RPMI8226 (cell line): ENCODE data around the gene ZCCHC9.
"Not testable (repeated sequence)": the region's sequence is repeated elsewhere in the genome, so short reads cannot be mapped to it uniquely, and the experiment has no call there.

ENCODE experiments used
- DNase-seq: peaks from one replicate; pipeline ENCODE4 v3.0.0-alpha.2; 2015

ZCCHC9 gene

GRCh38 chr5:81301271-81302015, at the start of gene ZCCHC9:
TSS of gene ZCCHC9 (plus strand) at chr5:81301587. CDS start at chr5:81304758, 3,171 bp downstream.
- peak; percentile 98 for DNase-seq

- DNase-seq: no peak
Observed at GRCh38 chr5:81251922-81252321, 49.5 kb upstream of the ZCCHC9 start.

- no peak for DNase-seq
Observed at GRCh38 chr5:81252904-81253303, 48.5 kb upstream of the ZCCHC9 start.

GRCh38 chr5:81253875-81254274, 47.5 kb upstream of the ZCCHC9 start:
- DNase-seq: no peak

GRCh38 chr5:81254886-81255559, 46.4 kb upstream of the ZCCHC9 start:
- no peak for DNase-seq

GRCh38 chr5:81256766-81257165, 44.6 kb upstream of the ZCCHC9 start:
- DNase-seq: no peak

GRCh38 chr5:81262796-81263195, 38.6 kb upstream of the ZCCHC9 start:
- not testable (repeated sequence) for DNase-seq

GRCh38 chr5:81265101-81265500, 36.3 kb upstream of the ZCCHC9 start:
- no peak for DNase-seq

GRCh38 chr5:81268521-81269196, 32.7 kb upstream of the ZCCHC9 start:
- no peak for DNase-seq

- DNase-seq: no peak
Observed at GRCh38 chr5:81269751-81270393, 31.5 kb upstream of the ZCCHC9 start.

- DNase-seq: not testable (repeated sequence)
Observed at GRCh38 chr5:81270394-81271027, 30.9 kb upstream of the ZCCHC9 start.

GRCh38 chr5:81283976-81284375, 17.4 kb upstream of the ZCCHC9 start:
- DNase-seq: no peak

- no peak for DNase-seq
Observed at GRCh38 chr5:81286059-81286617, 15.2 kb upstream of the ZCCHC9 start.

- DNase-seq: no peak
Observed at GRCh38 chr5:81288021-81288433, 13.4 kb upstream of the ZCCHC9 start.

GRCh38 chr5:81290146-81290545, 11.2 kb upstream of the ZCCHC9 start:
- no peak for DNase-seq

- DNase-seq: no peak
Observed at GRCh38 chr5:81292130-81292529, 9.3 kb upstream of the ZCCHC9 start.

GRCh38 chr5:81294021-81294420, 7.4 kb upstream of the ZCCHC9 start:
- DNase-seq: not testable (repeated sequence)

- DNase-seq: no peak
Observed at GRCh38 chr5:81297531-81297930, 3.9 kb upstream of the ZCCHC9 start.

- peak; percentile 9 for DNase-seq
Observed at GRCh38 chr5:81300921-81301270, 491 bp upstream of the ZCCHC9 start.

- DNase-seq: no peak
Observed at GRCh38 chr5:81302596-81302995, 1.2 kb downstream of the ZCCHC9 start.

GRCh38 chr5:81303563-81303962, 2.2 kb downstream of the ZCCHC9 start:
- no peak for DNase-seq

- no peak for DNase-seq
Observed at GRCh38 chr5:81305785-81306184, 4.4 kb downstream of the ZCCHC9 start.

GRCh38 chr5:81308836-81309235, 7.4 kb downstream of the ZCCHC9 start:
- DNase-seq: no peak
